Measurements from ENCODE around the gene CRTC1.
"Not testable (repeated sequence)": the region's sequence is repeated elsewhere in the genome, so short reads cannot be mapped to it uniquely, and the experiment has no call there.

CRTC1 gene

GRCh38 chr19:18729933-18730530 lies 46.6 kb downstream of the CRTC1 start:
- no peak for DNase-seq (ENCODE audit: low spot score)

GRCh38 chr19:18730885-18731513 lies 47.5 kb downstream of the CRTC1 start:
- no peak for DNase-seq (ENCODE audit: low spot score)

- DNase-seq (ENCODE audit: low spot score), result no peak
Observed at GRCh38 chr19:18731562-18732008, 48.1 kb downstream of the CRTC1 start.

- no peak for DNase-seq (ENCODE audit: low spot score)
Observed at GRCh38 chr19:18733196-18733647, 49.7 kb downstream of the CRTC1 start.

- DNase-seq (ENCODE audit: low spot score), result not testable (repeated sequence)
Observed at GRCh38 chr19:18733762-18734332, 50.4 kb downstream of the CRTC1 start.

- DNase-seq (ENCODE audit: low spot score), result no peak
Observed at GRCh38 chr19:18735324-18735723, 51.8 kb downstream of the CRTC1 start.

GRCh38 chr19:18735752-18736151 lies 52.3 kb downstream of the CRTC1 start:
- no peak for DNase-seq (ENCODE audit: low spot score)

- no peak for DNase-seq (ENCODE audit: low spot score)
Observed at GRCh38 chr19:18736415-18737336, 53.2 kb downstream of the CRTC1 start.

GRCh38 chr19:18737337-18737953 lies 54.0 kb downstream of the CRTC1 start:
- DNase-seq (ENCODE audit: low spot score), result no peak

- no peak for DNase-seq (ENCODE audit: low spot score)
Observed at GRCh38 chr19:18737954-18738351, 54.5 kb downstream of the CRTC1 start.

- DNase-seq (ENCODE audit: low spot score), result no peak
Observed at GRCh38 chr19:18738961-18739690, 55.6 kb downstream of the CRTC1 start.

GRCh38 chr19:18741124-18742121 lies 57.9 kb downstream of the CRTC1 start:
- DNase-seq (ENCODE audit: low spot score), result no peak

- DNase-seq (ENCODE audit: low spot score), result no peak
Observed at GRCh38 chr19:18742324-18742723, 58.8 kb downstream of the CRTC1 start.

GRCh38 chr19:18742838-18743783 lies 59.6 kb downstream of the CRTC1 start:
- DNase-seq (ENCODE audit: low spot score), result no peak

GRCh38 chr19:18743784-18744418 lies 60.4 kb downstream of the CRTC1 start:
- no peak for DNase-seq (ENCODE audit: low spot score)

- DNase-seq (ENCODE audit: low spot score), result no peak
Observed at GRCh38 chr19:18745012-18745735, 61.7 kb downstream of the CRTC1 start.

- DNase-seq (ENCODE audit: low spot score), result no peak
Observed at GRCh38 chr19:18745931-18746330, 62.5 kb downstream of the CRTC1 start.
